ENCODE results near the gene PKP3.

The PKP3 gene

GRCh38 chr11:363948-364761, 29.9 kb upstream of the PKP3 start:
- DNase-seq: peak; percentile 52

- DNase-seq: no peak
Measured at GRCh38 chr11:364991-365725, 28.9 kb upstream of the PKP3 start.

GRCh38 chr11:365831-366230, 28.2 kb upstream of the PKP3 start:
- DNase-seq: no peak

GRCh38 chr11:367956-368413, 26.0 kb upstream of the PKP3 start:
- DNase-seq: no peak

- DNase-seq: no peak
Measured at GRCh38 chr11:368414-369335, 25.3 kb upstream of the PKP3 start.

GRCh38 chr11:369336-370018, 24.5 kb upstream of the PKP3 start, which contains the start of gene B4GALNT4:
Gene B4GALNT4 (plus strand): TSS chr11:369499. CDS start chr11:369804, 305 bp downstream.
- DNase-seq: no peak

- DNase-seq: no peak
Measured at GRCh38 chr11:370070-370941, 23.7 kb upstream of the PKP3 start.

GRCh38 chr11:371051-371450, 23.0 kb upstream of the PKP3 start:
- DNase-seq: no peak

GRCh38 chr11:371716-372590, 22.1 kb upstream of the PKP3 start:
- no peak for DNase-seq

GRCh38 chr11:372809-373715, 20.9 kb upstream of the PKP3 start:
- no peak for DNase-seq

- DNase-seq: no peak
Measured at GRCh38 chr11:373716-374551, 20.1 kb upstream of the PKP3 start.

GRCh38 chr11:375065-376025, 18.7 kb upstream of the PKP3 start:
- no peak for DNase-seq

GRCh38 chr11:376531-377173, 17.4 kb upstream of the PKP3 start:
- no peak for DNase-seq

- no peak for DNase-seq
Measured at GRCh38 chr11:377174-377865, 16.7 kb upstream of the PKP3 start.

GRCh38 chr11:377883-378500, 16.0 kb upstream of the PKP3 start:
- no peak for DNase-seq
